ENCODE results near the gene TBRG1.
A peak's percentile ranks its signal among the peaks of the same experiment; 100 is the strongest.

TBRG1 gene

GRCh38 chr11:124612567-124613246, 10.0 kb upstream of the TBRG1 start:
- no peak for DNase-seq (ENCODE audit: low read depth in 2 of 2)

- DNase-seq (ENCODE audit: low read depth in 2 of 2): no peak
These were observed 3.8 kb upstream of the TBRG1 start for GRCh38 chr11:124618863-124619262.

- no peak for DNase-seq (ENCODE audit: low read depth in 2 of 2)
These were observed 1.3 kb downstream of the TBRG1 start for GRCh38 chr11:124623861-124624525.

GRCh38 chr11:124625504-124626168, 3.0 kb downstream of the TBRG1 start:
- DNase-seq (ENCODE audit: low read depth in 2 of 2): no peak

- no peak for DNase-seq (ENCODE audit: low read depth in 2 of 2)
These were observed 4.9 kb downstream of the TBRG1 start for GRCh38 chr11:124627546-124627945.

GRCh38 chr11:124629961-124630360, 7.3 kb downstream of the TBRG1 start:
- no peak for DNase-seq (ENCODE audit: low read depth in 2 of 2)

GRCh38 chr11:124633355-124633754, 10.7 kb downstream of the TBRG1 start:
- no peak for DNase-seq (ENCODE audit: low read depth in 2 of 2)

- no peak for DNase-seq (ENCODE audit: low read depth in 2 of 2)
These were observed 13.3 kb downstream of the TBRG1 start for GRCh38 chr11:124635932-124636331.

GRCh38 chr11:124638500-124638899, 15.8 kb downstream of the TBRG1 start:
- no peak for DNase-seq (ENCODE audit: low read depth in 2 of 2)

GRCh38 chr11:124639186-124639585, 16.5 kb downstream of the TBRG1 start:
- no peak for DNase-seq (ENCODE audit: low read depth in 2 of 2)

GRCh38 chr11:124640666-124641065, 18.0 kb downstream of the TBRG1 start:
- DNase-seq (ENCODE audit: low read depth in 2 of 2): no peak

- DNase-seq (ENCODE audit: low read depth in 2 of 2): no peak
These were observed 20.0 kb downstream of the TBRG1 start for GRCh38 chr11:124642628-124643027.

- no peak for DNase-seq (ENCODE audit: low read depth in 2 of 2)
These were observed 20.5 kb downstream of the TBRG1 start for GRCh38 chr11:124643042-124643604.

GRCh38 chr11:124643605-124644425, 21.2 kb downstream of the TBRG1 start:
- no peak for DNase-seq (ENCODE audit: low read depth in 2 of 2)

- peak in 1 of 2 donors; percentile 7 for DNase-seq (ENCODE audit: low read depth in 2 of 2)
These were observed 22.0 kb downstream of the TBRG1 start for GRCh38 chr11:124644426-124645280.

- no peak for DNase-seq (ENCODE audit: low read depth in 2 of 2)
These were observed 23.5 kb downstream of the TBRG1 start for GRCh38 chr11:124646148-124646547.

- DNase-seq (ENCODE audit: low read depth in 2 of 2): no peak
These were observed 25.9 kb downstream of the TBRG1 start for GRCh38 chr11:124648610-124649009.

GRCh38 chr11:124656774-124657630, 34.3 kb downstream of the TBRG1 start:
- DNase-seq (ENCODE audit: low read depth in 2 of 2): no peak

GRCh38 chr11:124657904-124658303, 35.2 kb downstream of the TBRG1 start:
- no peak for DNase-seq (ENCODE audit: low read depth in 2 of 2)

- DNase-seq (ENCODE audit: low read depth in 2 of 2): no peak
These were observed 35.8 kb downstream of the TBRG1 start for GRCh38 chr11:124658501-124658900.

Measured in stimulated activated CD8-positive, alpha-beta memory T cell treated with anti-CD3 and anti-CD28 coated beads, Interleukin-7, amount 100 ng/mL, for 4 hours (primary cell).